22Rv1 (cell line): Measurements from ENCODE around the gene AOPEP.

Experiments used
- ZFX ChIP-seq: fragments of 450-650 bp; IDR thresholded peaks from 2 replicates; pipeline ENCODE4 v1.6.1; 2017; ENCODE audit warnings: antibody characterized with exemption, borderline replicate concordance
- TF ChIP-seq, protein P1 (sequence below): fragments of 450-650 bp; IDR thresholded peaks from 2 replicates; pipeline ENCODE4 v1.5.1; 2017; ENCODE audit warnings: mild to moderate bottlenecking

DNA sequence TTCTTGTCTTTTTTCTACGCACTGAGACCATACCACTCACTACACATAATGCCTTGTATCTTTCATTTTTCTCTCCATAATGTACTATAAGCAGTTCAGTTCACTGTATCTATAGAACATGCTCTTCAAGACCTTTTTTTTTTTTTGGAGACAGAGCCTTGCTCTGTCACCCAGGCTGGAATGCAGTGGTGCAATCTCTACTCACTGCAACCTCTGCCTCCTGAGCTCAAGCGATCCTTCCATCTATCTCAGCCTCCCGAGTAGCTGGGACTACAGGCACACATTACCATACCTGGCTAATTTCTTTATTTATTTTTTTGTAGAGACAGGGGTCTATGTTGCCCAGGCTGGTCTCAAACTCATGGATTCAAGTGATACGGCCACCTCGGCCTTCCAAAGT is 382.3 kb downstream of the AOPEP start:
- TF ChIP-seq, protein P1, sequence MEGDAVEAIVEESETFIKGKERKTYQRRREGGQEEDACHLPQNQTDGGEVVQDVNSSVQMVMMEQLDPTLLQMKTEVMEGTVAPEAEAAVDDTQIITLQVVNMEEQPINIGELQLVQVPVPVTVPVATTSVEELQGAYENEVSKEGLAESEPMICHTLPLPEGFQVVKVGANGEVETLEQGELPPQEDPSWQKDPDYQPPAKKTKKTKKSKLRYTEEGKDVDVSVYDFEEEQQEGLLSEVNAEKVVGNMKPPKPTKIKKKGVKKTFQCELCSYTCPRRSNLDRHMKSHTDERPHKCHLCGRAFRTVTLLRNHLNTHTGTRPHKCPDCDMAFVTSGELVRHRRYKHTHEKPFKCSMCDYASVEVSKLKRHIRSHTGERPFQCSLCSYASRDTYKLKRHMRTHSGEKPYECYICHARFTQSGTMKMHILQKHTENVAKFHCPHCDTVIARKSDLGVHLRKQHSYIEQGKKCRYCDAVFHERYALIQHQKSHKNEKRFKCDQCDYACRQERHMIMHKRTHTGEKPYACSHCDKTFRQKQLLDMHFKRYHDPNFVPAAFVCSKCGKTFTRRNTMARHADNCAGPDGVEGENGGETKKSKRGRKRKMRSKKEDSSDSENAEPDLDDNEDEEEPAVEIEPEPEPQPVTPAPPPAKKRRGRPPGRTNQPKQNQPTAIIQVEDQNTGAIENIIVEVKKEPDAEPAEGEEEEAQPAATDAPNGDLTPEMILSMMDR, result no peak
- no peak for TF ChIP-seq ZFX
